Activated CD8-positive, alpha-beta memory T cell treated with anti-CD3 and anti-CD28 coated beads, Interleukin-2, amount 50 U/mL, for 24 hours (primary cell): ENCODE results near the gene CLBA1.
"Not testable (repeated sequence)": the region's sequence is repeated elsewhere in the genome, so short reads cannot be mapped to it uniquely, and the experiment has no call there.

Experiments
- DNase-seq: peaks from one replicate; pipeline ENCODE4 v3.0.0-alpha.2; 2020; ENCODE audit errors: extremely low read depth

Gene CLBA1

GRCh38 chr14:104985675-104986486 is at the start of gene CLBA1:
Gene CLBA1 (plus strand): TSS chr14:104985788. CDS start chr14:104986432, 644 bp downstream.
- peak; percentile 54 for DNase-seq

DNA sequence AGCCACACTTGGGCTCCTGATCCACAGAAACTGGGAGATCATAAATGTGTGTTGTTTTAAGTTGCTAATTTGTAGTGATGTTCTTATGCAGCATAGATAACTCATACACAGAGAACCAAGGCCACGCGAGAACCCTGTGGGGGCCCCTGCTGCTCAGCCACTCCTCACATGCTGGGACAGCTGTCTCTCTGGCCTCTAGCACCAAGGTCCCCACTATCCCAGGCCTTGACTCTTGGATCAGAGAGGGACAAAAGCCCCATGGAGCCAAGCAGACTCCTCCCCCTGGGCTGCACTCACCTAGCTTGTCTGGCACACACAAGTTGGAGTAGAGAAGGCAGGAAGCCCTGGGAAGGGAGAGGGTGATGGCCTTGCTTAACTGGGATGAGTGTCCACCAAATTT is 49.6 kb upstream of the CLBA1 start:
- no peak for DNase-seq

DNA sequence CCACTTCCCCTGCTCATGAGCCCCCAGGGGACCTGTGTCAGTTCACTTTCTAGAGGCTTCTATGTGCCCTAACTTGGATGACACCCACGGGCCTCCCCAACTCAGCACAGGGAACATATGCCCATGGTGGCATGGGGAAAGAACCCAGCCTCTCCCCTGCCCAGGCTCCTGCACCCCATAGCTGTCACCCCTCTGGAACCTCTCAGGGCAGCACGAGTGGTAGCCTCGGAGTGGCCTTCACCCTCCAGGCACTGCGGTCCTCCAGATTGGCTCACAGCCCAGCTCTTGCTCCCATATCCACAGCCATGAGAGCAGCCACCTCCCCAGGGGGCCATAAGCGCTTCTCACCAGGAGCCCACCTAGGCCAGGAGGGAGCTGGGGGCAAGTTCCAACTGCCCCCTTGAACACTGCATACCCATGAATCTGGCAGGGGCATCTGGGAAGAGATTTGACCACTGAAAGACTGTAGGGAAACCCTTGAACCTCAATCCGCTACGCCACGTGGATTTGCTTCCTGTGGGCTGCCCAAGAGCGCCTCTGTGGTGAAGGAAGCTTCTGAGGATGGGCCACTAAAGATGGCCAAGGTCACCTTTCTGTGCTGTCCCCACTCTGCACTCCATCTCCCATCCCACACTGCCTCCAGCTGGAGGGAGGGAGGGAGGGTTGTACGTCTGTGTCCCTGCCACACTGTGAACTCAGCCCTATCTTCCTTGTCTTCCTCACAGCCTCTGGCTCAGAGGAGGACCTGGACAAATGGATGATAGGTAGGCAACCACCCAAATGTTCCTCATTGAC is 49.0 kb upstream of the CLBA1 start:
- no peak for DNase-seq

DNA sequence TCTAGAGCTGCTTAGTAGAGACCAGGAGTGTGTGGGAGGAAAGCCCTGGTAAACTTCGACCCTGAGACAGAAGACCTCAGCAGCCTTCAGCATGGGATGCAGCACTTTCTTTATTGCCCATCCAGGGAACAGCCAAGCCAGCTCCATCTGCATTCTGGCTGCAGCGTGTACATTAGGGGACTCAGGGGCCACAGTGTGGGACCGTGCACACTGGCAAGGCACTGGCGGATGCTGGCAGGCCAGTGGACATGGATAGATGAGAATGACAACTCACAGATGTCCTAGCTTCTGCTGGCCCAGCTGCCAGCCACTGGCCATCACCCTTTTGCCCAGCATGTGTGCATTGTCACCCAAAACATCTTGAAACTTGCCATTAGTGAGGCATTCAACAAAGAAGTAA is 48.4 kb upstream of the CLBA1 start:
- DNase-seq, result no peak

DNA sequence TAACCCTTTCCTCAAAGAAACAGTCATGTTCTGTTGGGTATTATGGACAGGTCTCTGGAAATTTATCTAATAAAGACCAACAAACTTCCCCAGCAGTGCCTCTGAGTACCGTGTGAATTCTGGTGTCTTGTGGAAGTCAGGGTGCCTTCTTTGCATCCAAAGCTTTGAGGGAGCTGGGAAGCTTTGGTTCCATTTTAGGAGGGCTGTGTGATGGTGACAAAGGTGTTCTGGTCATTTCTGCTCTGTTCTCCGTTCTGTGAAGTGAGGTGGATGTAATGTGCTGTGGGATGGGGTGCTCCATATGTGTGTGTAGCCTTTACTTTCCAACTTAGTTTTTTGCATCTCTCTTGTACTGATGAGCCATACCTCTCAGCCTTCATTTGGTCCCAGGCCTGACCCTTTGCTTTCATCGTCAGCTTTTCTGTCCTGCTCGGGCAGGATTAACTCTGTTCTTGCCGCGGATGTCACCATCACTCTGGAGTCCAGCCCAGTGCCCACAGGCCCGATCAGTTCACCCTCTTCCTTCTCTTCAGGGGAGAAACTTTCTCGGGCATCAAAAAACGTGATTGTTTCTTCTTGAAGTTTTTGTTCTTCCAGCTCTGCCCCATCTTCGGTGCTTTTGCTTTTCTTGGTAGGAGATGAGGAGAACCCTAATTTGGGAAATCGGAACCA is 47.8 kb upstream of the CLBA1 start:
- DNase-seq, result no peak

- no peak for DNase-seq
Observed at GRCh38 chr14:104938436-104938835, 47.2 kb upstream of the CLBA1 start.

GRCh38 chr14:104938960-104939359 is 46.6 kb upstream of the CLBA1 start:
- no peak for DNase-seq

- DNase-seq, result no peak
Observed at GRCh38 chr14:104939666-104940410, 45.8 kb upstream of the CLBA1 start.

DNA sequence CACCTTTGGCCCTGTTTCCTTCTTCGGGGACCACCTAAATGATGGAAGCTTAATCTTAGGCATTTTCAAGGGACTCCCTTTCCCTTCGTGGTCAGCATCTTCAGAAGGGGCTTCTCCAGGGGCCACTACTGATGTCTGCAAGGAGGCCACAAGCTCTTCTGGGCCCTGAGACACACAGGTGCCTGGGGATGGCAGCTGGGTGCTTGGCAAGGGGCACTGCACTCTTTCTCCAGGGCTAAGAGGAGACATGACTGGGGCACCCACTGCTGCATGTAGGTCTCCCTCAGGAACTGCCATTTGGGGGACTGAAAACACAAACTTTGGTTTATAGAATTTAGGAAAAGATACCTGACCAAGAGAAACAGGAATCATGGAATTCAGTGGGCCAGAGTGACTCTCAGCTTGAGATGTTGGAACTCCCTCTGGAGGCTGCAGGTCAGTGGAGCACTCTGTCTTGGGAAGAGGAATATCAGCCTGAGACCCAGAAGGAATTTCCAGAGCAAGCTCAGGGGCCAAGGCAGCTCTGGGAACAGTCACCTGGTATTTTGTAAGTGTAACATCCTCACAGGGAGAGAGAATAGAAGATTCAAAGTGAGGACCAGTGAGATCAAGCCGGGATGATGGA is 45.0 kb upstream of the CLBA1 start:
- no peak for DNase-seq

DNA sequence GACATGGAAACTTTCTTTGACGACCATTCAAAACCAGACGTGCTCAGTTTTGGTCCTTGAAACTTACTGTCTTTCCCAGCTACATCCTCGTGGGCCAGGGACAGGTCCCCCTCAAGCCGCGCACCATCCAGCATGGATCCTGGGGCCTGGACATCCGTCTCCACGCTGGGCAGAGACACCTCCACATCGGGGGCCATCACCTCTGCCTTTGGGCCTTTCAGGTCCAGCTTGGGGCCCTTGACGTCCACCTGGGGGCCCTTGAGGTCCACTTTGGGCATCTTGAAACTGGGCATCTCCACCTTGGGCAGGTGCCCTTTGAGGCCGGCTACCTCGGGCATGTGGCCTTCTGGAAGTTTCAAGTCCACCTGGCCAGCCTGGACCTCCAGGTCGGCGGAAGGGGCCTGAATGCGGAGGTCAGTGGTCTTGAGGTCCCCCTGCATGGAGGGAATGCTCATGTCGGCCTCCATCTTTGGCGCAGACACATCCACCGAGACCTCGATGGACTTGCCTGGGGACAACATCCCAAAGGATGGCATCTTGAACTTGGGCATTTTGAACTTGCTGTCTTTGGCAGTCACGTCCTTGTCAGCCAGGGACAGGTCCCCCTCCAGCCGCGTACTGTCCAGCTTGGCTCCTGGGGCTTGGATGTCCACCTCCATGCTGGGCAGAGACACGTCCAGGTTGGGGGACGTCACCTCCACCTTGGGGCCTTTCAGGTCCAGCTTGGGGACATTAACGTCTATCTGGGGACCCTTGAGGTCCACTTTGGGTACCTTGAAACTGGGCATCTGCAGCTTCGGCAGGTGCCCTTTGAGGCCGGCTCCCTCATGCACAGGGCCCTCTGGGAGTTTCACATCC is 43.9 kb upstream of the CLBA1 start:
- DNase-seq, result no peak

GRCh38 chr14:104942586-104942985 is 43.0 kb upstream of the CLBA1 start:
- no peak for DNase-seq

DNA sequence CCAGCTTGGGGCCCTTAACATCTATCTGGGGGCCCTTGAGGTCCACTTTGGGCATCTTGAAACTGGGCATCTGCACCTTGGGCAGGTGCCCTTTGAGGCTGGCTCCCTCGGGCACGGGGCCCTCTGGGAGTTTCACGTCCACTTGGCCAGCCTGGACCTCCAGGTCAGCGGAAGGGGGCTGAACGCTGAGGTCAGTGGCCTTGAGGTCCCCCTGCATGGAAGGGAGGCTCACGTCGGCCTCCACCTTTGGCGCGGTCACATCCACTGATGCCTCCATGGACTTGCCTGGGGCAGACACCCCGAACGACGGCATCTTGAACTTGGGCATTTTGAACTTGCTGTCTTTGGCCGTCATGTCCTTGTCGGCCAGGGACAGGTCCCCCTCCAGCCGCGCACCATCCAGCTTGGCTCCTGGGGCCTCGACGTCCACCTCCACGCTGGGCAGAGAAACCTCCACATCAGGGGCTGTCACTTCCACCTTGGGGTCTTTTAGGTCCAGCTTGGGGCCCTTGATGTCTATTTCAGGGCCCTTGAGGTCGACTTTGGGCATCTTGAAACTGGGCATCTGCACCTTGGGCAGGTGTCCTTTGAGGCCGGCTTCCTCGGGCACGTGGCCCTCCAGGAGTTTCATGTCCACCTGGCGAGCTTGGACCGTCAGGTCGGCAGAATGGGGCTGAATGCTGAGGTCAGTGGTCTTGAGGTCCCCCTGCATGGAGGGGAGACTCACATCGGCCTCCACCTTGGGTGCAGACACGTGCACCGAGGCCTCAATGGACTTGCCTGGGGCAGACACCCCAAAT is 42.2 kb upstream of the CLBA1 start:
- DNase-seq, result not testable (repeated sequence)

DNA sequence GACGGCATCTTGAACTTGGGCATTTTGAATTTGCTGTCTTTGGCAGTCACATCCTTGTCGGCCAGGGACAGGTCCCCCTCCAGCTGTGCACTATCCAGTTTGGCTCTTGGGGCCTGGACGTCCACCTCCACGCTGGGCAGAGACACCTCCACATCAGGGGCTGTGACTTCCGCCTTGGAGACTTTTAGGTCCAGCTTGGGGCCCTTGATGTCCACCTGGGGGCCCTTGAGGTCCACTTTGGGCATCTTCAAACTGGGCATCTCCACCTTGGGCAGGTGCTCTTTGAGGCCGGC is 41.6 kb upstream of the CLBA1 start:
- not testable (repeated sequence) for DNase-seq

DNA sequence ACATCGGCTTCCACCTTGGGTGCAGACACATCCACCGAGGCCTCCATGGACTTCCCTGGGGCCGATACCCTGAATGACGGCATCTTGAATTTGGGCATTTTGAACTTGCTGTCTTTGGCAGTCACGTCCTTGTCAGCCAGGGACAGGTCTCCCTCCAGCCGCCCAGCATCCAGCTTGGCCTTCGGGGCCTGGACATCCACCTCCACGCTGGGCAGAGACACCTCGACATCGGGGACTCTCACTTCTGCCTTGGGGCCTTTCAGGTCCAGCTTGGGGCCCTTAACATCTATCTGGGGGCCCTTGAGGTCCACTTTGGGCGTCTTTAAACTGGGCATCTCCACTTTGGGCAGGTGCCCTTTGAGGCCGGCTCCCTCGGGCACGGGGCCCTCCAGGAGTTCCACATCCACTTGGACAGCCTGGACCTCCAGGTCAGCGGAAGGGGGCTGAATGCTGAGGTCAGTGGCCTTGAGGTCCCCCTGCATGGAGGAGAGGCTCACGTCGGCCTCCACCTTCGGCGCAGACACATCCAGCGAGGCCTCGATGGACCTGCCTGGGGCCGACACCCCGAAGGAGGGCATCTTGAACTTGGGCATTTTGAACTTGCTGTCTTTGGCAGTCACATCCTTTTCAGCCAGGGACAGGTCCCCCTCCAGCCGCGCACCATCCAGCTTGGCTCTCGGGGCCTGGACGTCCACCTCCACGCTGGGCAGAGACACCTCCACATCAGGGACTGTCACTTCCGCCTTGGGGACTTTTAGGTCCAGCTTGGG is 41.0 kb upstream of the CLBA1 start:
- DNase-seq, result not testable (repeated sequence)

GRCh38 chr14:104945266-104945665 is 40.3 kb upstream of the CLBA1 start:
- DNase-seq, result not testable (repeated sequence)

DNA sequence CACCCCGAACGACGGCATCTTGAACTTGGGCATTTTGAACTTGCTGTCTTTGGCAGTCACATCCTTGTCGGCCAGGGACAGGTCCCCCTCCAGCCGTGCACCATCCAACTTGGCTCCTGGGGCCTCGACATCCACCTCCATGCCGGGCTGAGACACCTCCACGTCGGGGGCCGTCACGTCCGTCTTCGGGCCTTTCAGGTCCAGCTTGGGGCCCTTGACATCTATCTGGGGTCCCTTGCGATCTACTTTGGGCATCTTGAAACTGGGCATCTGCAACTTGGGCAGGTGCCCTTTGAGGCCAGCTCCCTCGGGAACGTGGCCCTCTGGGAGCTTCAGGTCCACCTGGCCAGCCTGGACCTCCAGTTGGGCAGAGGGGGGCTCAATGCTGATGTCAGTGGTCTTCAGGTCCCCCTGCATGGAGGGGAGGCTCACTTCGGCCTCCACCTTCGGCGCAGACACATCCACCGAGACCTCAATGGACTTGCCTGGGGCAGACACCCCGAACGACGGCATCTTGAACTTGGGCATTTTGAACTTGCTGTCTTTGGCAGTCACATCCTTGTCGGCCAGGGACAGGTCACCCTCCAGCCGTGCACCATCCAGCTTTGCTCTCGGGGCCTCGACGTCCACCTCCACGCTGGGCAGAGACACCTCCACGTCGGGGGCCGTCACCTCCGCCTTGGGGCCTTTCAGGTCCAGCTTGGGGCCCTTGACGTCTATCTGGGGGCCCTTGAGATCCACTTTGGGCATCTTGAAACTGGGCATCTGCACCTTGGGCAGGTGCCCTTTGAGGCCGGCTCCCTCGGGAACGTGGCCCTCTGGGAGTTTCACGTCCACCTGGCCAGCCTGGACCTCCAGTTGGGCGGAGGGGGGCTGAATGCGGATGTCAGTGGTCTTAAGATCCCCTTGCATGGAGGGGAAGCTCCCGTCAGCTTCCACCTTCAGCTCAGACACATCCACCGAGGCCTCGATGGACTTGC is 39.3 kb upstream of the CLBA1 start:
- DNase-seq, result not testable (repeated sequence)

- DNase-seq, result not testable (repeated sequence)
Observed at GRCh38 chr14:104947201-104947600, 38.4 kb upstream of the CLBA1 start.
